Measurements from ENCODE around the gene TEX51. TPM values are rescaled to one million over a fixed set of nuclear protein-coding genes. Genes with fewer than 3 reads are reported as not detected.

Gene TEX51
- polyA plus RNA-seq, 1 experiment, result not detected

DNA sequence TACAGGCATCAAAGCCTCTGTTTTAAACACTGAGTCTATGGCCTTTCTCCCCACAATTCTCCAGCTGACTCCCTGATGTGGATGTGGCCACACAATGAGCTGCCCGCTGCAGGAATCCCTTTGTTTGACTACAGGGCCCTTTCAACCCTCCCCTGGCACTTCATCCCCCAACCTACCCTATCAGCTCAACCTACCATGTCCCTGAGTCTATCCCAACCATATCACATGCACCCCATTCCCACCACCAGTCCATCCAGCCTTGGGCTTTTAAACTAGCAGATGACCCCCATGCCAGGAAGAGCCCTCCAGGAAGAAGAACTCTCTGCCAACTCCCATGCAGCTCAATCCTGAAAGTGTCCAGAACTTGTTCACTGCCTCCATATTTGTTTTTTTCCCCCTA lies 46.9 kb upstream of the TEX51 start:
- no peak for DNase-seq (ENCODE audit: low read depth)
- TF ChIP-seq, protein P1, sequence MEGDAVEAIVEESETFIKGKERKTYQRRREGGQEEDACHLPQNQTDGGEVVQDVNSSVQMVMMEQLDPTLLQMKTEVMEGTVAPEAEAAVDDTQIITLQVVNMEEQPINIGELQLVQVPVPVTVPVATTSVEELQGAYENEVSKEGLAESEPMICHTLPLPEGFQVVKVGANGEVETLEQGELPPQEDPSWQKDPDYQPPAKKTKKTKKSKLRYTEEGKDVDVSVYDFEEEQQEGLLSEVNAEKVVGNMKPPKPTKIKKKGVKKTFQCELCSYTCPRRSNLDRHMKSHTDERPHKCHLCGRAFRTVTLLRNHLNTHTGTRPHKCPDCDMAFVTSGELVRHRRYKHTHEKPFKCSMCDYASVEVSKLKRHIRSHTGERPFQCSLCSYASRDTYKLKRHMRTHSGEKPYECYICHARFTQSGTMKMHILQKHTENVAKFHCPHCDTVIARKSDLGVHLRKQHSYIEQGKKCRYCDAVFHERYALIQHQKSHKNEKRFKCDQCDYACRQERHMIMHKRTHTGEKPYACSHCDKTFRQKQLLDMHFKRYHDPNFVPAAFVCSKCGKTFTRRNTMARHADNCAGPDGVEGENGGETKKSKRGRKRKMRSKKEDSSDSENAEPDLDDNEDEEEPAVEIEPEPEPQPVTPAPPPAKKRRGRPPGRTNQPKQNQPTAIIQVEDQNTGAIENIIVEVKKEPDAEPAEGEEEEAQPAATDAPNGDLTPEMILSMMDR (IDR thresholded peaks at IDR 0.05; ENCODE audit: insufficient read depth, low read depth, low read length), result no peak
- H3K27me3 ChIP-seq (ENCODE audit: control insufficient read depth, insufficient read depth, low read length), result no peaks in the 10 kb centered on the region
- H3K36me3 ChIP-seq (ENCODE audit: control insufficient read depth, insufficient read depth, low read length), result no peaks in the 10 kb centered on the region
- no peak overlapping the region for H3K4me3 ChIP-seq (ENCODE audit: low read depth, low read length)
- CTCF ChIA-PET, result no interaction called here
- POLR2A ChIA-PET, result no interaction called here

DNA sequence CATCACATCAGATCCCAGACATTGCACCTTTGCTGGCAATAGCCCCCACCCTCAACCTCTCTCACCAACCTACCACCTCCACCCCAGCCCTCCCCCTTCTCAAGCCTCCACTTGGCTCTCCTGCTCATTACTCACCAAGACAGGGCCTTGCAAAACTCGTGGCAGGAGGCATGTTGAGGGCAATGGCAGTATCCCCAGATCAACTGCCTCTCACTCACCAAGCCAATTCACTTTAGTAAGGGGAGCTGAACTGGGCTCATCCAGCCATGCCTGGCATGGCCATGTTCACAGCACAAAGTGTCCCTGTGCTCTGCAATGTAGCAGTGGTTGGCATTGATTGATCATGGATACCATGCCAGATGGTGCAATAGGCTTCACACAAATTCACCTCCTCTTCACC lies 46.3 kb upstream of the TEX51 start:
- no peak for DNase-seq (ENCODE audit: low read depth)
- TF ChIP-seq, protein P1 (IDR thresholded peaks at IDR 0.05; ENCODE audit: insufficient read depth, low read depth, low read length), result no peak
- ChIA-PET POLR2A (no interaction called here), CTCF (no interaction called here)
- Histone ChIP-seq H3K36me3 (ENCODE audit: control insufficient read depth, insufficient read depth, low read length) (no peaks in the 10 kb centered on the region), H3K4me3 (ENCODE audit: low read depth, low read length) (no peak overlapping the region), H3K27me3 (ENCODE audit: control insufficient read depth, insufficient read depth, low read length) (no peaks in the 10 kb centered on the region)

DNA sequence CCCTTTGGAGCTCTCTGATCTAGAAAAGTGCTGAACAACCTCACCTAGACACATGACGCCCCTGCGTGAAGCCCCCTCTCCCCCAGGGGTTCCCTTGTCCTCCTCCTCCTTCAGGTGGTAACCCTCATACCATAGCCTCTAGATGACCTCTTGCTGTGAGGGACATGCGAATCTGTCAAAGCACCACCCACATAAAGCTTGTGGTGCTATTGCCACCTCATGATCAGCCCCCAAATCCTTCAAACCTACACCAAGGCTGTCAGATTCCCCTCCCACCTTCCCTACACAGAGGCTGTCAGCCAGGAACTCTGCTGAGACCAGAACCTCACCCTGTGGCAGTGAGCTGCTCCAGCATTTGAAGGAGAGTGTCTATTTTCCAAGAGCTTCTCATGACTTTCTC lies 43.1 kb upstream of the TEX51 start:
- Histone ChIP-seq H3K4me3 (ENCODE audit: low read depth, low read length) (no peak overlapping the region), H3K36me3 (ENCODE audit: control insufficient read depth, insufficient read depth, low read length) (no peaks in the 10 kb centered on the region), H3K27me3 (ENCODE audit: control insufficient read depth, insufficient read depth, low read length) (no peaks in the 10 kb centered on the region)
- DNase-seq (ENCODE audit: low read depth), result no peak
- TF ChIP-seq, protein P1 (IDR thresholded peaks at IDR 0.05; ENCODE audit: insufficient read depth, low read depth, low read length), result no peak
- CTCF ChIA-PET, result interaction anchor here (0.7 to 1.1 kb wide), 2 partner anchors 8 to 35 kb away, joined by 3 read pairs; no protein-coding TSS in a partner anchor
- POLR2A ChIA-PET, result no interaction called here

DNA sequence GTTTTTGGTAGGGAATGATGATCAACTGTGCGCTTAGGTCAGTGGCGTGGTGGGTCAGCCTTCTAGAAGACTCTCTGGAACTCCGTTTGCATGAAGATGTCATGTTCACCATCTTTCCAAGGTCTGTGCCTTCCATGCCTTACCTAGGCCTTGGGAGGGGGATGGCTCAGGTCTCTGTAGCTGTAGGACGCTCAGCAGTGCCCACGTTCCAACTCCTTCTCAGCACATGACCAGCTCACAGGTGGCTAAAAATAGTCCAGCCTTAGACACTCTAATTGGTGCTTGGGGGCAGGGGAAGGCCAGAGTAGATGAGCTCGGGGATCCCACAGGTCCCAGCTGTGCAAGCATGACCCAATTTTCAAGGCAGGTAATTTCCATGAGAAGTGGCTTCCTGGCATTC lies 42.3 kb upstream of the TEX51 start:
- H3K27me3 ChIP-seq (ENCODE audit: control insufficient read depth, insufficient read depth, low read length), result no peaks in the 10 kb centered on the region
- no peak for DNase-seq (ENCODE audit: low read depth)
- ChIA-PET POLR2A (no interaction called here), CTCF (no interaction called here)
- TF ChIP-seq, protein P1 (IDR thresholded peaks at IDR 0.05; ENCODE audit: insufficient read depth, low read depth, low read length), result no peak
- H3K4me3 ChIP-seq (ENCODE audit: low read depth, low read length), result no peak overlapping the region
- H3K36me3 ChIP-seq (ENCODE audit: control insufficient read depth, insufficient read depth, low read length), result no peaks in the 10 kb centered on the region

DNA sequence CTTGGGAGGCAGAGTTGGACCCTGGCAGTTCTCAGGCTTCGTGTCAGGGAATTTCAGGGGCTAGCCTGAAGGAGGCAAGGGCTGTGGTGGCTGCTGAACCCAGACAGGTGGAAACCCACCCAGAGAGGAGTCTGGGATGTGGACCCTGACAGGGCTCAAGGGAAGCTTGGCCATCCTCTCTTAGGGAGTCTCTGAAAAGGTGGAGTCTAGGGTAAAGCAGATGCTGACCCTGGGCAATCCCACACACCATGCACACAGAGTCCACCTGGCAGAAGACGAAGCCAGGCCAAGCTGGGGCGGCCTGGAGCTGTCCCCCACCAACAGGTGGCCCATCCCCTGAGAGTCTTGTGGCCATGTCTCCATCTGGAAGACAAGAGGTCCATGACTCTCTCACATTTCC lies 41.2 kb upstream of the TEX51 start:
- ChIA-PET POLR2A (no interaction called here), CTCF (no interaction called here)
- Histone ChIP-seq H3K27me3 (ENCODE audit: control insufficient read depth, insufficient read depth, low read length) (no peaks in the 10 kb centered on the region), H3K4me3 (ENCODE audit: low read depth, low read length) (no peak overlapping the region), H3K36me3 (ENCODE audit: control insufficient read depth, insufficient read depth, low read length) (no peaks in the 10 kb centered on the region)
- no peak for DNase-seq (ENCODE audit: low read depth)
- TF ChIP-seq, protein P1 (IDR thresholded peaks at IDR 0.05; ENCODE audit: insufficient read depth, low read depth, low read length), result no peak

Measured in BJ (cell line).